PFSK-1 (cell line): ENCODE data around the gene RPTOR.

Experiments used
- FOXP2 ChIP-seq: optimal IDR thresholded peaks from 2 replicates; pipeline ENCODE3; 2011; ENCODE audit warnings: borderline replicate concordance, control low read depth, inconsistent platforms; ENCODE audit not compliant: insufficient read depth; ENCODE audit errors: extremely low read length, extremely low read depth
- POLR2AphosphoS5 ChIP-seq: IDR thresholded peaks from 2 replicates; pipeline ENCODE4 v1.6.1; 2012; ENCODE audit warnings: low read depth, mild to moderate bottlenecking, control low read depth, low read length, moderate library complexity
- SIN3A ChIP-seq: IDR thresholded peaks from 2 replicates; pipeline ENCODE4 v1.6.1; 2012; ENCODE audit warnings: mild to moderate bottlenecking, low read length, moderate library complexity, borderline replicate concordance; ENCODE audit not compliant: insufficient read depth
- TAF1 ChIP-seq: IDR thresholded peaks from 2 replicates; pipeline ENCODE4 v1.6.1; 2012; ENCODE audit warnings: low read length, control low read depth, borderline replicate concordance; ENCODE audit not compliant: insufficient read depth
- TF ChIP-seq, protein P1 (sequence below), 2 experiments: IDR thresholded peaks; 2 replicates each; pipeline versions ENCODE4 v1.6.1 to v1.8.0; 2011 to 2012; ENCODE audit warnings: low read depth in 2 of 2, low read length in 2 of 2, control low read depth in 1 of 2, inconsistent platforms in 1 of 2, mild to moderate bottlenecking in 1 of 2, moderate library complexity in 1 of 2; ENCODE audit not compliant: insufficient read depth in 1 of 2

The RPTOR gene

DNA sequence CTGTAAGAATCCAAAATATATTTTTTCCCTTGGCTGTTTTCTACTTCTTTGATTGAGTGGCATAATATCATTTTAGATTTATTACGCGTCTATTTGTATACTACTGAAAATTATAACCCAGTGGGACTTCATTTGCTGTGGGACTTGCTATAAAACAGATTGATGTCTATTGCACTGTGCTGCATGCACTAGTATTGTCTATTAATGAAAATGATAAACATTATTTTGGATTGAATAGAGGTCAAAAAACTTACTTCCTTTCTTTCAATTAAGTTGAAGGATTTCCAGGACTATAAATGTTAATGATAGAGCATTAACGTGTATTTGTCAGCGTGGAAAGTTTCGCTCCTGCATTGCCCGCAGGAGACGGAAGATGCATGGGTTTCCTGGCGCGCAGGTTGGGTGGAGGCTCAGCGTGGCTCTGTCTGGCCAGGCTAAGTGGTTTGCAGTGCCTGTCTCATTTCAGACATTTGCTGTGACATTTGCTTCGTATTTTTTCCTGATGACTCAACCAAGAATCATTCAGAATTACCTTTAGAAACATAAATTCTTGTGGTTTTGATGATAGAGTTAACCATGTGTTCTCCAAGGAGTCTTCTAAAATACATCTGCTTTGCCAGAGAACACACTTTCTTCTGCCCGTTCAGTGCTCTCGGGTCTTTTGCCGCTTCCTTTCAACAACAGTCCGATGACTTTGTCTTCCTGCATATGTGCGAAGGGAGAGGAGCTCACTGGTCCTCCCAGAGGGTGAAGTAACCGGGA, 216.7 kb downstream of the RPTOR start:
- TF ChIP-seq FOXP2 = no peak
- no peak; the same call in 1 of the 2 replicates for TF ChIP-seq SIN3A
- no peak for TF ChIP-seq TAF1
- TF ChIP-seq POLR2AphosphoS5 = no peak
- TF ChIP-seq, protein P1, sequence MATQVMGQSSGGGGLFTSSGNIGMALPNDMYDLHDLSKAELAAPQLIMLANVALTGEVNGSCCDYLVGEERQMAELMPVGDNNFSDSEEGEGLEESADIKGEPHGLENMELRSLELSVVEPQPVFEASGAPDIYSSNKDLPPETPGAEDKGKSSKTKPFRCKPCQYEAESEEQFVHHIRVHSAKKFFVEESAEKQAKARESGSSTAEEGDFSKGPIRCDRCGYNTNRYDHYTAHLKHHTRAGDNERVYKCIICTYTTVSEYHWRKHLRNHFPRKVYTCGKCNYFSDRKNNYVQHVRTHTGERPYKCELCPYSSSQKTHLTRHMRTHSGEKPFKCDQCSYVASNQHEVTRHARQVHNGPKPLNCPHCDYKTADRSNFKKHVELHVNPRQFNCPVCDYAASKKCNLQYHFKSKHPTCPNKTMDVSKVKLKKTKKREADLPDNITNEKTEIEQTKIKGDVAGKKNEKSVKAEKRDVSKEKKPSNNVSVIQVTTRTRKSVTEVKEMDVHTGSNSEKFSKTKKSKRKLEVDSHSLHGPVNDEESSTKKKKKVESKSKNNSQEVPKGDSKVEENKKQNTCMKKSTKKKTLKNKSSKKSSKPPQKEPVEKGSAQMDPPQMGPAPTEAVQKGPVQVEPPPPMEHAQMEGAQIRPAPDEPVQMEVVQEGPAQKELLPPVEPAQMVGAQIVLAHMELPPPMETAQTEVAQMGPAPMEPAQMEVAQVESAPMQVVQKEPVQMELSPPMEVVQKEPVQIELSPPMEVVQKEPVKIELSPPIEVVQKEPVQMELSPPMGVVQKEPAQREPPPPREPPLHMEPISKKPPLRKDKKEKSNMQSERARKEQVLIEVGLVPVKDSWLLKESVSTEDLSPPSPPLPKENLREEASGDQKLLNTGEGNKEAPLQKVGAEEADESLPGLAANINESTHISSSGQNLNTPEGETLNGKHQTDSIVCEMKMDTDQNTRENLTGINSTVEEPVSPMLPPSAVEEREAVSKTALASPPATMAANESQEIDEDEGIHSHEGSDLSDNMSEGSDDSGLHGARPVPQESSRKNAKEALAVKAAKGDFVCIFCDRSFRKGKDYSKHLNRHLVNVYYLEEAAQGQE (IDR thresholded peaks at IDR 0.05; ENCODE audit: insufficient read depth in 1 of 2, low read depth in 2 of 2, low read length in 2 of 2) = no peak

DNA sequence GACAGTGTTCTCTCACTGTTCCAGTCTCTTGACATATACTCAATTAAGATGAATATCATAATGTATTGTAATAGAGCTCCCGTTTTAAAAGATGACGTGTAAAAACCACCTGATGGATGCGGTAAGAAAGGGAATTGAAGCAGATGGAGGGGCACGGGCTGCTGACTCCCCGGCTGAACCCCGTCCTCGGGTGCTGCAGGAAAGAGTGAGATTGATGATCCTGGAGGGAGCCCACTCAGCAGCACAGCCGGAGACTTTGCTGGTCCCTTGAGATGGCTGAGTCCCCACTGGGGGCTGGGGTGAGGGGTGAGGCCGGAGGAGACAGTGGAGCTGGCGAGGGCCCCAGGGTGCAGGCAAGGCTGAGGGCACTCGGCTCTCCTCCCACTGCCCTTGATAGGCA, 217.4 kb downstream of the RPTOR start:
- no peak for TF ChIP-seq FOXP2
- TF ChIP-seq, protein P1 (IDR thresholded peaks at IDR 0.05; ENCODE audit: insufficient read depth in 1 of 2, low read depth in 2 of 2, low read length in 2 of 2) = no peak
- no peak for TF ChIP-seq TAF1
- TF ChIP-seq POLR2AphosphoS5 = no peak
- TF ChIP-seq SIN3A = no peak

DNA sequence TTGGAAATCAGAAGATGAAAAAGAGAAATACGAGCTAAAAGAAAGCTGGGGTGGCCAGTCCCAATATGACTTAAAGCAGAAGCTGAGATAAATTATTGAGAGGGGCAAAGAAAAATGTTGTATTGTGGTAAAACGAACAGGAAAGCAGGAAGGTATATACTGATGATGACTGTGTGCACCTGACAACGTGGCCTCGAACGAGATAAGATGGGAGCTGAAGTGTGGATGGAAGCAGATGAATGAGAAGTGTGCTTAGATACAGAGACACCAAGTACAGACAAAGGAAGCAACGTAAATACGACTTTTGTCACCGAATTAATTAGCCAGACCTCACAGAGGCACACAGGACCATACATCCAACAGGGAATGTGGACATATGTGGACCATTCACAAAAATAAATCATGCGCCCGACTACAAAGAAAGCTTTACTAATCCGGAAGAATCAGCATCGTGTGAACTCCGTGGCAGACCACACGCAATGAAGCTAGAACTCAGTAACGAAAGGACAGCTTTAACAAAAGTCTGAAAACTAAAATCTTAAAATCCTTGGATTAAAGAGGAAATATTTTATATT, 218.7 kb downstream of the RPTOR start:
- TF ChIP-seq SIN3A (no peak), TAF1 (no peak), FOXP2 (no peak), POLR2AphosphoS5 (no peak)
- TF ChIP-seq, protein P1 (IDR thresholded peaks at IDR 0.05; ENCODE audit: insufficient read depth in 1 of 2, low read depth in 2 of 2, low read length in 2 of 2) = no peak

DNA sequence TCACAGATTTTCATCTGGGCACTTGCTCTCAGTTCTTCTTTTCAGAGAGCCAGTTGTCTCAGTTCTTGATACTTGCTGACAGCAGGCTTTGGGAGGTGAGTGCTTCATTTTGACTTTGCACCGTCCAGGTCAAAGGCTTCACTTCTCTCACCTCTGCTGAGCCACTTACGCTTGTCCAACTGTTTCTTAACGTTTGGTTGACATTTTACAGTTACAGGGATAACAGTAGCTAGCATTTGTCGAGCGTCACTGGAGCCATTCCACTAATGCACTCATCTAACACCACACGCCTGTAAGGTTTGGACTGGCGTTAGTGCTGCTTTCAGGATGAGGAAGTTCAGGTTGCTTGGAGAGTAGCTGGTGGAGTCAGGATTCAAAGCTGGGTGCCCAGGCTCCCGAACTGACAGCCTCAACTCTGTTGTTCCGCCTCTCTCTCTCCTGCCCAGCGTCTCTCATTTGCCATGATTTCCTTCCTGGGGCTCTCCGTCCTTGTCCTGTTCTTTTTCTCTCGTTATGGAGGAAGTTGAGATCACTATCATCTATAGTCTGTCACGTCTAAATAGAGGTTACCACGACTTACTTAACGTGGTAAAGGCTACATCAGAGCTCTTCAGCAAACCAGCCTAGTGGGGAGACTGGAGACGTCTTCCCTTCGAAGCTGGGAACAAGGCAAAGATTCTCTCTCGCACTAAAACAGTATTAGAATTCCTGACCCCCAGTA, 220.8 kb downstream of the RPTOR start:
- TF ChIP-seq, protein P1 (IDR thresholded peaks at IDR 0.05; ENCODE audit: insufficient read depth in 1 of 2, low read depth in 2 of 2, low read length in 2 of 2) = no peak
- TF ChIP-seq FOXP2 = no peak
